DND-41 (cell line): ENCODE results near the gene CDCA7.

Experiments used
- EZH2 ChIP-seq: IDR thresholded peaks from 3 replicates; pipeline ENCODE4 v1.6.1; 2012; ENCODE audit warnings: borderline replicate concordance, low read depth, mild to moderate bottlenecking, moderate library complexity, low read length, inconsistent platforms; ENCODE audit not compliant: severe bottlenecking
- TF ChIP-seq, protein P1 (sequence below): IDR thresholded peaks from 2 replicates; pipeline ENCODE4 v1.5.1; 2012; ENCODE audit warnings: borderline replicate concordance, low read length, moderate library complexity, mild to moderate bottlenecking; ENCODE audit not compliant: poor library complexity, severe bottlenecking; ENCODE audit errors: extremely low read depth

DNA sequence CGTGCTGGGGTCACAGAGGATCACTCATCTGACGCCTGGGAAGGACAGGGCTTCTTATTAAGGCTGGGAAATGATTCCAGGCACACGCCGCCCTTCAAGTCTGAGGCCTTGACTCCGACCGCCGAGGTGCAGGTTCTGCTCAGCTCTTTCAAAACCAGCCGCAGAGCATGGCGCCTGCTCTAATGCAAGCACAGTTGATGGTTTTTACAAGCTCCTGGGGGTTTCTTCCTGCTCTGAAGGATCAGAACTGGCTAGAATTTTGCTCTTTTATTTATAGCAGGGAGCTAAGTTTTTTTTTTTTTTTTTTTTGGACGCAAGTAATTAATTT is 32.0 kb downstream of the CDCA7 start:
- TF ChIP-seq, protein P1, sequence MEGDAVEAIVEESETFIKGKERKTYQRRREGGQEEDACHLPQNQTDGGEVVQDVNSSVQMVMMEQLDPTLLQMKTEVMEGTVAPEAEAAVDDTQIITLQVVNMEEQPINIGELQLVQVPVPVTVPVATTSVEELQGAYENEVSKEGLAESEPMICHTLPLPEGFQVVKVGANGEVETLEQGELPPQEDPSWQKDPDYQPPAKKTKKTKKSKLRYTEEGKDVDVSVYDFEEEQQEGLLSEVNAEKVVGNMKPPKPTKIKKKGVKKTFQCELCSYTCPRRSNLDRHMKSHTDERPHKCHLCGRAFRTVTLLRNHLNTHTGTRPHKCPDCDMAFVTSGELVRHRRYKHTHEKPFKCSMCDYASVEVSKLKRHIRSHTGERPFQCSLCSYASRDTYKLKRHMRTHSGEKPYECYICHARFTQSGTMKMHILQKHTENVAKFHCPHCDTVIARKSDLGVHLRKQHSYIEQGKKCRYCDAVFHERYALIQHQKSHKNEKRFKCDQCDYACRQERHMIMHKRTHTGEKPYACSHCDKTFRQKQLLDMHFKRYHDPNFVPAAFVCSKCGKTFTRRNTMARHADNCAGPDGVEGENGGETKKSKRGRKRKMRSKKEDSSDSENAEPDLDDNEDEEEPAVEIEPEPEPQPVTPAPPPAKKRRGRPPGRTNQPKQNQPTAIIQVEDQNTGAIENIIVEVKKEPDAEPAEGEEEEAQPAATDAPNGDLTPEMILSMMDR, result no peak
- no peak for TF ChIP-seq EZH2
